ENCODE results near the gene C12orf76.
"Not testable (repeated sequence)": the region's sequence is repeated elsewhere in the genome, so short reads cannot be mapped to it uniquely, and the experiment has no call there.

The C12orf76 gene, protein sequence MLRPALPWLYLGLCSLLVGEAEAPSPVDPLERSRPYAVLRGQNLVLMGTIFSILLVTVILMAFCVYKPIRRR

DNA sequence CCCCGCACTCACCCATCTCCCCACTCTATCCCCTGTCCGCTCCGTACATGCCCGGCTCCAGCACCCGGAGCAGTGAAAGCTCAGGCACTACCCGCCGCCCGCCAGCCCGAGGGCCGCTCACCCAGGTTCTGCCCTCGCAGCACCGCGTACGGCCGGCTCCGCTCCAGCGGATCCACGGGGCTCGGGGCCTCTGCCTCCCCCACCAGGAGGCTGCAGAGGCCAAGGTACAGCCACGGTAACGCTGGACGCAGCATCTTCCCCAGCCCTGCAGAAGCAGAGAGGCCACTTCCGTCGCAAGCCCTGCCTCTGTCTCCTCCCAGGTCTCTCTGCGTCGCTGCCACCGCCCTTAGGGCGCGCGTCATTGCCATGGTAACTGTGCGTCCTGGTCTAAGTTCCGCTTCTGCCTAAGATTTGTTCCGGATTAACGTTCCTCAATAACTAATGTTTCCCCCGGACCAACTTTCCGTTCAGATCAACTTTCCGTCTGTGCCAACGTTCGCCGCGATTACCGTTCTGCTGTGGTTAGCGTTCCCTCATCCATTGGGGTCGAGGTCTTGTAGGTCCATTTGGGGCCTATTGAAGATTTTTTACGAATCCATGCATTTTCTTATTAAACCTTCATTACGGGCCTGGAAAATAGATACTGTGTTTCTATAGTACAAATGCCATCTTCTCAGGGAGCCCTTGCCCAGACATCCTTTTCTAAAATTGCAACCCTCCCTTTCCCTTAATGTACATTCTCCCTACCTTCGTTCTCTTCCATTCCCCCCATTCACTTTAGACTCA, at the start of gene C12orf76:
C12orf76 (minus strand) TSS at position 281 of the 786 bp plus-strand sequence; CDS start at position 254, 27 bp downstream.
- peak; percentile 89 for DNase-seq

DNA sequence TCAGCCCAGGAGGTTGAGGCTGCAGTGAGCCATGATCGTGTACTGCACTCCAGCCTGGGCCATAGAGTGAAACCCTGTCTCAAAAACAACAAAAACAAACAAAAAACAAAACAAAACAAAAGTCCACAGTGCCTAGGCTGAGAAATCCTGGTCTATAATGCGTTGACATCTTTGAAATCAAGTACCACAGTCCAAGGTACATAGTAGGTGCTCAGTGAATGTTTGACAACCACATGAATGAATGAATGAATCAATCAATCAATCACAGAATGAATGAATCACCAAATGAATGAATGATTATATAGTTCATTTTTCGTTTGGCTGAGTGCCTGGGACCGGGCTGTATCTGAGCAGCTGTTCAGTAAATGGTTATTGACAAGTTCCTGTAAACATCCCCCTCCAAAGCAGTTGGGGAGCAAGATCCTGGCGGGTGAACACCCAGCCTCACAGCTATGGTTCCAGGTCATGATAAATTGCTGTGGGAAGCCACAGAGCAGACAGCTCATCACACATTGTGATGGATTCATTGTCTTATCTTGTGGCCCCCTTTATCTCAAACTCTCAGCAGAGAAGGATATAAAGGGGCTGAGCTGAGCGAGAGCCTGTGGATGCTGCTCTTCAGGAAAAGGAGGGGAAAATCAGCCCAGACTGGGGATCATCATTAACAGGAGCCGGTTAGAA, 45.4 kb upstream of the C12orf76 start:
- no peak for DNase-seq

DNA sequence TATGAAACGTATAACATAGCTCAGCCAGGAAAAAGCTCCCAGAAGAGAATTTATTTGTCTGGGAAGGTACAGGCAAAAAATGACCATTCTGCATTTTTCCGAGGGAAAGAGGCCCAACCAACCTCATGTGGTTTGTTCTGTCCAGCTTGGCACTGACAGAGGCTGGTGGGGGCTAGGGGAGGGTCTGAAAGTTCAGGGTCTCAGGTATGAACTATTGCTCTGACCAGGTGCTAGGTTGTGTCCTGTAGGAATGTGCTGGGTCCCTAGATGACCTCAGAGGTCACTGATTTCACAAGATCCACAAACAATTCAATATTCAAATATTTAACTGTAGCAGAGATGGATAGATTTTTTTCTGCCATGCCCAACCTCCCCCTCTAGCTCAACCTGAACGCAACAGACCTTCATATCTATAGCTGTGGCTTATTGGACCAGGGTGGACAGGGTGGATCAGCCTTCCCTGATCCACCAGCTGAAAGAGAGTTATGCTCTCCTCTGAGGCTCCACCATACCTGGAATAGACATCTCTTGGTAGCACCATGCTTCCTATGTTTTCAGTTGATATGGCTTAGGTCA, 42.9 kb upstream of the C12orf76 start:
- no peak for DNase-seq

- no peak for DNase-seq
These were observed 42.2 kb upstream of the C12orf76 start for GRCh38 chr12:110090266-110091135.

DNA sequence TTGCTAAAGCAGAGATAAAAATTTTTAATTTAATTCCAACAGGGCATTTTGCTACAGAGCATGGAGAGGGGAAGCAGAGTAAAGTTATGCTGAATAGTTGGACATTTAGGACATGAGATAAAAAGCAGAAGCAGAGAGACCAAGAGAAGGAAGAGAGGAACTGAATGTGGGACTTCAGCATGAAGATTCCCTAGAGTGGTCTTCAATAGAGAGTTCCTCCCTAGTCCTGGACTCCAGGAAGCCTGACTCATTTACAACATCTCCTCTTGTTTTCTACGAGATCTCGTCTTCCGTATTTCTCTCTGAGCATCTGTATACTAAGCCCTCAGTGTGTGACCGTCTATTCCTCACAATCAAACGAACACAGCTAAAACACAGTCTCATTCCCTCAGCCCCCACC, 40.6 kb upstream of the C12orf76 start:
- DNase-seq, result no peak

DNA sequence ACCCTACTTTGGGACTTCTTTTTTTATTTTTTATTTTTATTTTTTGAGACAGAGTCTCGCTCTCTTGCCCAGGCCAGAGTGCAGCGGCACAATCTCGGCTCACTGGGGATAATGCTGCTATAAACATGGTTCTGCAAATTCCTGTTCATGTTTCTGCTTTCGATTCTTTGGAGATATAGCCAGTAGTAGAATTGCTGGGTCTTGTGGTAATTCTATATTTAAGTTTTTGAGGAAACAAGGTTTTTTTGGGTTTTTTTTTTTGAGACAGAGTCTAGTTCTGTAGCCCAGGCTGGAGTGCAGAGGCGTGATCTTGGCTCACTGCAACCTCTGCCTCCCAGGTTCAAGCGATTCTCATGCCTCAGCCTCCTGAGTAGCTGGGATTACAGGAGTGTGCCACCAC, 39.9 kb upstream of the C12orf76 start:
- not testable (repeated sequence) for DNase-seq

DNA sequence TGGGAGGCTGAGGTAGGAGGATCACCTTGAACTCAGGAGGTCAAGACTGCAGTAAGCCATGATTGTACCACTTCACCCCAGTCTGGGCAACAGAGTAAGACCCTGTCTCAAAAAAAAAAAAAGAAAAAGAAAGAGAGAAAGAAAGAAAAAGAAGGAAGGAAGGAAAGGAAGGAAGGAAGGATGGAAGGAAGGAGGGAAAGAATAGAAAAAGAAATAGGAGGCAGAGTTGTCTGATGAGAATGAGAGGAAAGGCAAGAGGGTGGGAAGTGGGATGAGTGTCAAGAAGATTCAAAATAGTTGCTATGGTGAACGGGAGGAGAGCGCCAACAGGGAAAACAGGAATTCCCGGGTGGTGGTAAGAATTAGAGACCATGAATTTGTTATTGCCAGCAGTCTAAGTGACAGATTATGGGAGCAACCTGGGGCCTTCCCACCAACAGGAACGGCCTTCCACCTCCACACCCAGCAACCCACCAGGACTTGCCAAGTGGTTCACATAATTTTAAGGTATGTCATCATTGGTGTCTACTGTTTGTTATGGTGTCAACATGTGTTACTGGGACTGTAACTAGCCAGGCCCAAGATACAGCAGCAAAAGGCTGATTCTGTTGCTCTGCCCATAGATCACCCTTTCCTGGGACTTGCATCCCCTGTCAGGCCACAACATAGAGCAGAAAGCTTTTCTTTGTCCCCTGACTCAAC, 36.1 kb upstream of the C12orf76 start:
- no peak for DNase-seq

- DNase-seq, result no peak
These were observed 32.1 kb upstream of the C12orf76 start for GRCh38 chr12:110080410-110080809.

GRCh38 chr12:110079477-110080400, 31.4 kb upstream of the C12orf76 start:
- DNase-seq, result no peak

- DNase-seq, result no peak
These were observed 29.5 kb upstream of the C12orf76 start for GRCh38 chr12:110077800-110078199.

DNA sequence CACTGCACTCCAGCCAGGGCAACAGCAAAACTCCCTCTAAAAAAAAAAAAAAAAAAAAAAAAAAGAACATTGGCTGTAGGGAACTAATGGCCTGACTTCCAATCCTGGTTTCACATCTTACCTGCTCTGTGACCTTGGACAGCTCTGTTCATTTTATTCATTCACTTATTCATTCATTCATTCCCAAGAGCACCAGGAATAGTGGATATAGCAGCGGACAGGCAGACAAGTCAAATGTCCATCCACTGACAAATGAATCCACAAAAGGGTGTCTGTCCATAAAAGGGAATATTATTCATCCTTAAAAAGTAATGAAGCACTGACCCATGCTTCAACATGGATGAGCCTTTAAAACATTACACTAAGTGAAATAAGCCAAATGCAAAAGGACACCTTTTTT, 27.6 kb upstream of the C12orf76 start:
- DNase-seq, result no peak

- no peak for DNase-seq
These were observed 25.8 kb upstream of the C12orf76 start for GRCh38 chr12:110074089-110074488.

DNA sequence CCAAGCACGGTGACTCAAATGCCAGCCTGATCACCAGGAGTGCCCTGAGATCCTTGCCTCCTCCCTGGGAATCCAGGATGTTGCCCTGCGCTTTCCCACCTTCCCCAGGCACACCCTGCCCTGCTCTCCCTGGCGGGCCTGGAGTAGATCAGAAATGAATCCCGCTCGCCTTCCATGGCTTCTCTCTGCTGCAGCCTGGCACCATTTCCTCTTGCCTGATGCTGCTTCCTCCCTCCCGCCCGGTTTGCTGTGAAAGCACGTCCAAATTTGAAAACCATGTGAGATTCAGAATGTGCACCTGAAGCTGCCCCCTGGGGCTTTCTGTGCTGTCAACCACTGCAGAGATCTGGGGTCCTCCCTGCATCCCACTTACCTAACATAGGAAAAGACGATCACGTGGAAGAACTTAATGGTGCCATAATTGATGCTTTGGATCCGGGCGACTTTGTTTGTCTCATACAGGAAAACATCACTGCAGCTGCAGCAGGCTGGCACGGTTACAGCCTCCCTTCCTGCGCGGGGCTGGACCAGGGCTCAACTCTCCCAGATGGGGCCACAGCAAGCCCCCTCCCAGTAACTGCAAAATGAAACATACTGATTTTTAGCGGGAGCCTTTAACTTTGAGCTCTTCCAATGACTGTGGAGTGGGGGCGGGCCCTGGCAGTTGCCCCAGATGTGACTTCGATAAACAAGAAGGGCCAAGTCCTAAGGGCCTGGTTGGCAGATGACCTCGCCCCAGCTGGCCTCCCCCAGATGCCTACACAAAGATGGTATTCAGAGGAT, 24.9 kb upstream of the C12orf76 start:
- DNase-seq, result no peak

DNA sequence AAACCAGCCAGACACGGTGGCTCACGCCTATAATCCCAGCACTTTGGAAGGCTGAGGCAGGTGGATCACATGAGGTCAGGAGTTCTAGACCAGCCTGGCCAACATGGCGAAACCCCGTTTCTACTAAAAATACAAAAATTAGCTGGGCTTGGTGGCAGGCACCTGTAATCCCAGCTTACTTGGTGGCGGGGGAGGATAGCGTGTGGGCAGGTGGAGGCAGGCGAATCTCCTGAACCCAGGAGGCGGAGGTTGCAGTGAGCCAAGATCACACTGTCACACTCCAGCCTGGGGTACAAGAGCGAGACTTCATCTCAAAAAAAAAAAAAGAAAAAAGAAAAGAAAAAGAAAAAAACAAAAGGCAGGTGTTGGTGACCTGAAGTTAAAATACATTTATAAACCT, 24.3 kb upstream of the C12orf76 start:
- not testable (repeated sequence) for DNase-seq

- DNase-seq, result no peak
These were observed 23.6 kb upstream of the C12orf76 start for GRCh38 chr12:110071967-110072366.

- DNase-seq, result no peak
These were observed 23.2 kb upstream of the C12orf76 start for GRCh38 chr12:110071504-110071903.

GRCh38 chr12:110068654-110069053, 20.3 kb upstream of the C12orf76 start:
- DNase-seq, result no peak

- not testable (repeated sequence) for DNase-seq
These were observed 19.8 kb upstream of the C12orf76 start for GRCh38 chr12:110068115-110068514.

DNA sequence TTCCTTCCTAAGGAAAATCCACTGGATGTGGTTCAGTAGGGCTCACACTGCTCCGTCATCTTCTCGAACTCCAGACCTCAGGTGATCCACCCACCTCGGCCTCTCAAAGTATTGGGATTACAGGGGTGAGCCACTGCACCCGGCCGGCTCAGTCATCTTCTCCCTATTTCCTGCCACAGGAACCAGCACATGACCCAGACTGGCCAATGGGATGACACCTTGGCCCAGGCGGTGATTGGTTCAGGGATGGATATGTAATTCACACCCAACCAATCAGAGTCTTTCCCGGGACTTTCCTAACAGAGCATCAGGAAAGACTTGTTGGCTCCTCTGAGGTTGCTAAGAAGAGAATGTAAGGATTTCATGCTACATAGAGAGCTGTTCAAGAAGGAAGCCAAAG, 19.2 kb upstream of the C12orf76 start:
- DNase-seq, result no peak

GRCh38 chr12:110065540-110065939, 17.2 kb upstream of the C12orf76 start:
- DNase-seq, result no peak
